DMS79 (cell line): ENCODE measurements around the gene ATP5F1E.
"Not testable (repeated sequence)": the region's sequence is repeated elsewhere in the genome, so short reads cannot be mapped to it uniquely, and the experiment has no call there.

Source experiments
- DNase-seq: peaks from one replicate; lab custom pipeline; 2025; lab: John Stamatoyannopoulos, UW

The ATP5F1E gene

GRCh38 chr20:59042796-59043631, 10.9 kb upstream of the ATP5F1E start:
- DNase-seq, result peak; percentile 44

- DNase-seq, result no peak
Observed at GRCh38 chr20:59042151-59042795, 10.1 kb upstream of the ATP5F1E start, which contains the start of gene PRELID3B. PRELID3B (minus strand) TSS chr20:59042786; CDS start chr20:59042730, 56 bp downstream.

- DNase-seq, result not testable (repeated sequence)
Observed at GRCh38 chr20:59041487-59041886, 9.4 kb upstream of the ATP5F1E start.

GRCh38 chr20:59040667-59041066, 8.5 kb upstream of the ATP5F1E start:
- DNase-seq, result no peak

- DNase-seq, result no peak
Observed at GRCh38 chr20:59039233-59039632, 7.1 kb upstream of the ATP5F1E start.

- DNase-seq, result no peak
Observed at GRCh38 chr20:59037386-59037785, 5.3 kb upstream of the ATP5F1E start.

- DNase-seq, result no peak
Observed at GRCh38 chr20:59035381-59035780, 3.2 kb upstream of the ATP5F1E start.

- DNase-seq, result no peak
Observed at GRCh38 chr20:59033616-59034165, 1.6 kb upstream of the ATP5F1E start.

- no peak for DNase-seq
Observed at GRCh38 chr20:59033093-59033492, 958 bp upstream of the ATP5F1E start.

GRCh38 chr20:59032713-59033059, 551 bp upstream of the ATP5F1E start:
- no peak for DNase-seq

GRCh38 chr20:59031564-59032022, 542 bp downstream of the ATP5F1E start:
- no peak for DNase-seq

GRCh38 chr20:59030911-59031563, 1.1 kb downstream of the ATP5F1E start:
- DNase-seq, result no peak

- DNase-seq, result no peak
Observed at GRCh38 chr20:59028812-59029211, 3.3 kb downstream of the ATP5F1E start.

- DNase-seq, result no peak
Observed at GRCh38 chr20:59027741-59028320, 4.3 kb downstream of the ATP5F1E start.

- no peak for DNase-seq
Observed at GRCh38 chr20:59026904-59027740, 5.0 kb downstream of the ATP5F1E start.

GRCh38 chr20:59025511-59025910, 6.6 kb downstream of the ATP5F1E start:
- no peak for DNase-seq

GRCh38 chr20:59025086-59025485, 7.0 kb downstream of the ATP5F1E start:
- no peak for DNase-seq

GRCh38 chr20:59024111-59024530, 8.0 kb downstream of the ATP5F1E start:
- DNase-seq, result no peak

GRCh38 chr20:59023616-59024015, 8.5 kb downstream of the ATP5F1E start:
- no peak for DNase-seq

- no peak for DNase-seq
Observed at GRCh38 chr20:59022754-59023153, 9.4 kb downstream of the ATP5F1E start.

GRCh38 chr20:59020938-59021551, 11.1 kb downstream of the ATP5F1E start:
- DNase-seq, result no peak
